ENCODE results near the gene NPPA.

- no peak for TF ChIP-seq CTCF (conservative IDR thresholded peaks at IDR 0.05)
- TF ChIP-seq EZH2 (IDR thresholded peaks at IDR 0.05; ENCODE audit: low read depth), result no peak
These were observed 40.5 kb downstream of the NPPA start for GRCh38 chr1:11807133-11807532.
